Stomach (tissue), 9 donors: ENCODE measurements around the gene MYO1E. TPM values are rescaled to one million over a fixed set of nuclear protein-coding genes. Genes with fewer than 3 reads are reported as not detected.
A peak's percentile ranks its signal among the peaks of the same experiment; 100 is the strongest.

Experiments used
- DNase-seq, 2 donors: peaks; one replicate each; pipeline versions ENCODE4 v3.0.0 to v3.0.0-alpha.2; 2013 to 2019
- H3K27ac ChIP-seq, 5 donors: fragments of 200-600 bp in 4 of 5; sonication (generic) in 4 of 5; one replicate each; pipeline ENCODE4 v1.5.1; 2013 to 2019; ENCODE audit warnings: mild to moderate bottlenecking in 1 of 5, moderate library complexity in 1 of 5
- H3K27me3 ChIP-seq, 3 donors: fragments of 200-600 bp; sonication (generic); one replicate each; pipeline ENCODE4 v1.5.1; 2017 to 2019; ENCODE audit warnings: mixed run types in 1 of 3
- H3K36me3 ChIP-seq, 4 donors: fragments of 200-600 bp; sonication (generic); 1 replicate in 3 of 4; 2 replicates in 1 of 4; pipeline ENCODE4 v1.5.1; 2016 to 2019
- H3K4me1 ChIP-seq, 4 donors: fragments of 200-600 bp; sonication (generic); one replicate each; pipeline ENCODE4 v1.5.1; 2016 to 2019
- H3K4me3 ChIP-seq, 4 donors: fragments of 200-600 bp; sonication (generic) in 3 of 4; one replicate each; pipeline ENCODE4 v1.5.1; 2016 to 2019; ENCODE audit warnings: mild to moderate bottlenecking in 1 of 4
- H3K9me3 ChIP-seq, 4 donors: fragments of 200-600 bp; sonication (generic); one replicate each; pipeline ENCODE4 v1.5.1; 2016 to 2019
- CTCF ChIP-seq, 7 experiments: fragments of 450-650 bp in 4 of 7; fragments of 200-600 bp in 3 of 7; sonication (generic) in 3 of 7; IDR thresholded peaks; one replicate each; pipeline ENCODE4 v1.5.1; 2016 to 2019; ENCODE audit warnings: antibody characterized with exemption in 7 of 7, control low read depth in 2 of 7, mild to moderate bottlenecking in 1 of 7
- EP300 ChIP-seq: sonication (generic); formaldehyde crosslinking; IDR thresholded peaks from one replicate; pipeline ENCODE4 v1.6.1; 2017; ENCODE audit warnings: antibody characterized with exemption
- POLR2A ChIP-seq, 4 donors: fragments of 450-650 bp; IDR thresholded peaks; one replicate each; pipeline ENCODE4 v1.6.1; 2016; ENCODE audit warnings: antibody characterized with exemption in 4 of 4, control low read depth in 2 of 4, mild to moderate bottlenecking in 1 of 4, moderate library complexity in 1 of 4
- POLR2AphosphoS5 ChIP-seq, 3 donors: sonication (generic); formaldehyde crosslinking; IDR thresholded peaks; one replicate each; pipeline ENCODE4 v1.6.1; 2016; ENCODE audit warnings: antibody characterized with exemption in 3 of 3
- WGBS, 5 donors: extraction: QIAGEN DNeasy Blood & Tissue Kit in 3 of 5; methylation state at CpG; one replicate each; pipeline versions ENCODE4 v1.1.5 to v1.1.7; 2013 to 2018; 5-methylcytosine and 5-hydroxymethylcytosine counted together
- intact Hi-C: fragments of 100-400 bp; cut with DNase I; formaldehyde crosslinking; loops from one replicate; pipeline ENCODE4 v1.15.1; 2023; ENCODE audit warnings: low total_unique reads
- polyA plus RNA-seq, 3 donors: library from polyadenylated mRNA; stranded (reverse); fragments of 200-250 nt; gene quantifications; one replicate each; pipeline ENCODE4 v1.2.3, GENCODE V29; 2013
- total RNA-seq, 5 donors: library from RNA; depleted of rRNA; stranded (reverse); fragments of >200 nt; gene quantifications; one replicate each; pipeline versions ENCODE4 v1.1.0 to v1.2.3, GENCODE V29; 2014 to 2016
- donor health status: healthy with polysubstance abuse.
- donor health status: Bipolar disorder and iron deficiency.
- donor health status: healthy.

MYO1E gene
- total and polyA plus RNA-seq, 8 donors = 15.1 to 380 (median 46.3) TPM

DNA sequence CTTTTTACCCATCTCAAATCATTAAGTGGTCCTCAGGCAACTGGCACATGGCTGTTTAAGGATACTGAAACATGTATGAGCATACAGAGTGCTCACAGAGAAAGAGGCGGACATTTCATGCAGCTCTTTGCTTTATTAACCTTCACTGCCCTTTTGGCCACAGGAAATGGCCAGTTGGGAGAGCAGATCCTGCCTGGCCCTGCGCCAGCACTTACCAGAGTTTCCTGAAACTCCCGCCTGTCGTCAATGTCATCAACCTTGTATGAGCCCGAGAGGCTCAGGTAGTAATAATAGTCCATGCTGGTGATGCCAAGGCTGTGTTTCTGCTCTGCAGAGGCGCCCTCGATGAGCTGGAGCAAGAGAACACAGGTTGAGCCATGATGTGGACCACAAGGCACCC, 148.2 kb downstream of the MYO1E start:
- Histone ChIP-seq H3K9me3 (no peaks in the 10 kb centered on the region), H3K27ac (no peak overlapping the region), H3K27me3 (no peaks in the 10 kb centered on the region), H3K4me1 (peaks cover 0 to 10% (median 0%) of the 10 kb centered on the region in 4 donors), H3K36me3 (peaks cover 0 to 75% (median 62%) of the 10 kb centered on the region in 4 donors), H3K4me3 (no peak overlapping the region)
- DNase-seq = peak in 1 of 2 donors; percentile 32
- intact Hi-C loops = no loop called here
- TF ChIP-seq POLR2A (IDR thresholded peaks at IDR 0.05) (no peak), POLR2AphosphoS5 (IDR thresholded peaks at IDR 0.05) (no peak), EP300 (no peak), CTCF (IDR thresholded peaks at IDR 0.05) (no peak)
- WGBS, 5 donors = 74 to 86% (median 81%) methylated on average over 7 of the region's 7 CpGs

DNA sequence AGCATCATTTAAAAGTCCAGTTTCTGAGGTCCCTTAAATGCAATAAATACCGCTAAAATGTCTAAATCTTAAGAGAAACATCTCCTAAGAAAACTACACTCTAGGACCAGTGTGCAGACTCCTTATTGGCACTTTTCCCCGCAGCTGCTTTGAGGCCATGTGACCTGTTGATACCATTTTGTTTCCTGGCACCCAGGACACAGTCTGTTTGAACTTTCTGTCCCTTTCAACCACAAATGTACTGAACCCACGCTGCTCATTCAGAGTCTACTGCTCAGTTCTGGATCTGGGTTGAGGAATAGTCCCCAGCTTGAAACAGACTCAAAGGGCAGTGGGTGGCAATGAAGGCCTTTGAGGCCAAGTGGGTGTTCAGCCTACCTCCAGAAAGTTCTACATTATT, 148.9 kb downstream of the MYO1E start:
- H3K27ac ChIP-seq = no peak overlapping the region
- DNase-seq = no peak
- no peaks in the 10 kb centered on the region for H3K9me3 ChIP-seq
- intact Hi-C loops = no loop called here
- no peak overlapping the region for H3K4me3 ChIP-seq
- H3K27me3 ChIP-seq = no peaks in the 10 kb centered on the region
- H3K4me1 ChIP-seq = peaks cover 0 to 10% (median 0%) of the 10 kb centered on the region in 4 donors
- peaks cover 0 to 77% (median 66%) of the 10 kb centered on the region in 4 donors for H3K36me3 ChIP-seq
- no peak for TF ChIP-seq POLR2A (IDR thresholded peaks at IDR 0.05)
- TF ChIP-seq POLR2AphosphoS5 (IDR thresholded peaks at IDR 0.05) = no peak
- TF ChIP-seq EP300 = no peak
- TF ChIP-seq CTCF (IDR thresholded peaks at IDR 0.05) = no peak
- WGBS, 5 donors = 45 to 69% (median 47%) methylated on average over 3 of the region's 3 CpGs

GRCh38 chr15:59222906-59223550, 149.6 kb downstream of the MYO1E start:
- intact Hi-C loops = no loop called here
- H3K27ac ChIP-seq = no peak overlapping the region

More at GRCh38 chr15:59222906-59223550, 149.6 kb downstream of the MYO1E start:
- H3K36me3 ChIP-seq = peaks cover 0 to 83% (median 72%) of the 10 kb centered on the region in 4 donors
- TF ChIP-seq POLR2A (IDR thresholded peaks at IDR 0.05) (no peak), CTCF (IDR thresholded peaks at IDR 0.05) (no peak), EP300 (no peak)
- H3K4me3 ChIP-seq = no peak overlapping the region
- no peaks in the 10 kb centered on the region for H3K9me3 ChIP-seq
- H3K27me3 ChIP-seq = no peaks in the 10 kb centered on the region
- WGBS, 5 donors = 74 to 93% (median 90%) methylated on average over 11 of the region's 11 CpGs
- peaks cover 0 to 10% (median 0%) of the 10 kb centered on the region in 4 donors for H3K4me1 ChIP-seq
- no peak for DNase-seq
